ENCODE data around the gene PSAPL1.

- no peak for TF ChIP-seq CTCF (IDR thresholded peaks at IDR 0.05)
- TF ChIP-seq POLR2A (IDR thresholded peaks at IDR 0.05) = no peak
Observed at GRCh38 chr4:7429069-7429416, 5.7 kb downstream of the PSAPL1 start.

Data from ovary (tissue), 3 donors.